B cell (primary cell): ENCODE measurements around the gene ATP8A1. TPM values are rescaled to one million over a fixed set of nuclear protein-coding genes. Genes with fewer than 3 reads are reported as not detected.

Experiments
- ATAC-seq: fragments of 200-7000 bp; cut with Tn5 transposase; one replicate; pipeline ENCODE4 v1.10.0; 2021; ENCODE audit warnings: low read depth, mild to moderate bottlenecking, moderate number of reproducible peaks, moderate library complexity
- CTCF ChIA-PET: fragments of 350-600 bp; sonication (Branson Sonifier 250); formaldehyde crosslinking; loops from one replicate; lab custom pipeline; 2021; ENCODE audit warnings: antibody characterized with exemption, inconsistent platforms; lab: Charles Lee
- POLR2A ChIA-PET: fragments of 350-600 bp; sonication (Branson Sonifier 250); formaldehyde crosslinking; loops from one replicate; lab custom pipeline; 2021; ENCODE audit warnings: antibody characterized with exemption; lab: Charles Lee
- DNase-seq: peaks from one replicate; pipeline ENCODE4 v3.0.0; 2013
- H2AFZ ChIP-seq: 2 replicates; pipeline ENCODE4 v1.6.1; 2012; ENCODE audit warnings: mild to moderate bottlenecking, low read depth, low read length; ENCODE audit not compliant: insufficient read depth, poor library complexity, severe bottlenecking
- H3K27ac ChIP-seq, 2 donors: 1 replicate in 1 of 2; 2 replicates in 1 of 2; pipeline ENCODE4 v1.5.1; 2012 to 2013; ENCODE audit warnings: low read length in 2 of 2, mild to moderate bottlenecking in 2 of 2, moderate library complexity in 1 of 2
- H3K27me3 ChIP-seq, 4 experiments: fragments of 200-600 bp in 1 of 4; sonication (generic) in 1 of 4; replicated peaks in 1 of 4; 1 replicate in 2 of 4; 2 replicates in 2 of 4; pipeline versions ENCODE4 v1.6.1 to v1.7.0; 2013 to 2016; ENCODE audit warnings: low read length in 3 of 4, mild to moderate bottlenecking in 2 of 4, mixed read lengths in 1 of 4, moderate library complexity in 1 of 4; ENCODE audit not compliant: insufficient read depth in 4 of 4, control insufficient read depth in 3 of 4; ENCODE audit errors: control extremely low read depth in 1 of 4
- H3K36me3 ChIP-seq, 2 experiments: replicated peaks in 1 of 2; 1 replicate in 1 of 2; 2 replicates in 1 of 2; pipeline versions ENCODE4 v1.6.1 to v1.7.1; 2013; ENCODE audit warnings: low read length in 1 of 2; ENCODE audit not compliant: insufficient read depth in 2 of 2, control insufficient read depth in 1 of 2; ENCODE audit errors: control extremely low read depth in 1 of 2, extremely low read depth in 1 of 2
- H3K4me1 ChIP-seq, 2 donors: fragments of 200-600 bp in 1 of 2; sonication (generic) in 1 of 2; 1 replicate in 1 of 2; 2 replicates in 1 of 2; pipeline versions ENCODE4 v1.5.1 to v1.6.1; 2013 to 2017; ENCODE audit warnings: low read length in 2 of 2; ENCODE audit not compliant: control insufficient read depth in 2 of 2, insufficient read depth in 2 of 2
- H3K4me2 ChIP-seq: replicated peaks from 2 replicates; pipeline ENCODE3; 2012; ENCODE audit warnings: mild to moderate bottlenecking, low read depth, low read length; ENCODE audit not compliant: poor library complexity, severe bottlenecking
- H3K4me3 ChIP-seq, 5 experiments: fragments of 200-600 bp in 1 of 5; sonication (generic) in 1 of 5; 1 replicate in 3 of 5; 2 replicates in 2 of 5; pipeline versions ENCODE4 v1.5.1 to v1.7.0; 2011 to 2016; ENCODE audit warnings: low read length in 4 of 5, mild to moderate bottlenecking in 4 of 5, low read depth in 2 of 5, control low read depth in 1 of 5, moderate library complexity in 1 of 5; ENCODE audit not compliant: insufficient read depth in 1 of 5; ENCODE audit errors: control extremely low read depth in 1 of 5, extremely low read depth in 1 of 5
- H3K79me2 ChIP-seq: fragments of 200-600 bp; sonication (generic); one replicate; pipeline ENCODE4 v1.6.0; 2016; ENCODE audit warnings: low read length; ENCODE audit not compliant: control insufficient read depth, insufficient read depth
- H3K9ac ChIP-seq: fragments of 200-600 bp; sonication (generic); 2 replicates; pipeline ENCODE4 v1.6.1; 2017; ENCODE audit warnings: mild to moderate bottlenecking, low read length, moderate library complexity
- H3K9me3 ChIP-seq, 3 donors: one replicate each; pipeline versions ENCODE4 v1.6.1 to v1.7.1; 2013; ENCODE audit warnings: low read length in 2 of 3; ENCODE audit not compliant: control insufficient read depth in 2 of 3, insufficient read depth in 1 of 3; ENCODE audit errors: control extremely low read depth in 1 of 3
- H4K20me1 ChIP-seq: 2 replicates; pipeline ENCODE4 v1.6.0; 2012; ENCODE audit warnings: mild to moderate bottlenecking, low read length; ENCODE audit not compliant: insufficient read depth, control insufficient read depth, poor library complexity, severe bottlenecking
- H3K27ac Mint-ChIP-seq: one replicate; pipeline ENCODE4 v1.8.0; 2021; ENCODE audit warnings: mixed read lengths
- H3K27me3 Mint-ChIP-seq: one replicate; pipeline ENCODE4 v1.8.0; 2021; ENCODE audit warnings: mixed read lengths
- H3K4me1 Mint-ChIP-seq: one replicate; pipeline ENCODE4 v1.8.0; 2021; ENCODE audit warnings: mixed read lengths
- H3K4me3 Mint-ChIP-seq: one replicate; pipeline ENCODE4 v1.8.0; 2021; ENCODE audit warnings: mixed read lengths
- H3K9me3 Mint-ChIP-seq: one replicate; pipeline ENCODE4 v1.8.0; 2022; ENCODE audit warnings: mixed read lengths; ENCODE audit not compliant: insufficient read depth
- CTCF ChIP-seq: fragments of 200-600 bp; IDR thresholded peaks from one replicate; pipeline ENCODE4 v1.8.0; 2022; ENCODE audit warnings: antibody characterized with exemption, mild to moderate bottlenecking
- EZH2 ChIP-seq: IDR thresholded peaks from 2 replicates; pipeline ENCODE4 v1.6.1; 2012; ENCODE audit warnings: borderline replicate concordance, low read depth, mild to moderate bottlenecking, moderate library complexity, low read length; ENCODE audit not compliant: insufficient read depth, poor library complexity, severe bottlenecking
- WGBS: methylation state at CpG from one replicate; pipeline ENCODE4 v1.1.5; 2013; ENCODE audit warnings: missing lambda C conversion rate; ENCODE audit not compliant: insufficient coverage; 5-methylcytosine and 5-hydroxymethylcytosine counted together
- intact Hi-C: fragments of 100-400 bp; cut with micrococcal nuclease; formaldehyde crosslinking; loops from one replicate; pipeline ENCODE4 v1.10.0; 2022
- polyA plus RNA-seq: library from polyadenylated mRNA; depleted of rRNA; stranded (reverse); fragments of >200 nt; gene quantifications from 2 replicates; pipeline ENCODE4 v1.2.3, GENCODE V29; 2012
- total RNA-seq, 2 donors: library from RNA; stranded (reverse); fragments of 120-200 nt in 1 of 2; gene quantifications; 1 replicate in 1 of 2; 2 replicates in 1 of 2; pipeline versions ENCODE4 v1.2.3 to v1.2.4, GENCODE V29; 2013 to 2022

ATP8A1 gene
- total and polyA plus RNA-seq, 2 donors (not counting 1 experiment from before 2014, with no cell fraction given), result 28.7 to 51.8 TPM

DNA sequence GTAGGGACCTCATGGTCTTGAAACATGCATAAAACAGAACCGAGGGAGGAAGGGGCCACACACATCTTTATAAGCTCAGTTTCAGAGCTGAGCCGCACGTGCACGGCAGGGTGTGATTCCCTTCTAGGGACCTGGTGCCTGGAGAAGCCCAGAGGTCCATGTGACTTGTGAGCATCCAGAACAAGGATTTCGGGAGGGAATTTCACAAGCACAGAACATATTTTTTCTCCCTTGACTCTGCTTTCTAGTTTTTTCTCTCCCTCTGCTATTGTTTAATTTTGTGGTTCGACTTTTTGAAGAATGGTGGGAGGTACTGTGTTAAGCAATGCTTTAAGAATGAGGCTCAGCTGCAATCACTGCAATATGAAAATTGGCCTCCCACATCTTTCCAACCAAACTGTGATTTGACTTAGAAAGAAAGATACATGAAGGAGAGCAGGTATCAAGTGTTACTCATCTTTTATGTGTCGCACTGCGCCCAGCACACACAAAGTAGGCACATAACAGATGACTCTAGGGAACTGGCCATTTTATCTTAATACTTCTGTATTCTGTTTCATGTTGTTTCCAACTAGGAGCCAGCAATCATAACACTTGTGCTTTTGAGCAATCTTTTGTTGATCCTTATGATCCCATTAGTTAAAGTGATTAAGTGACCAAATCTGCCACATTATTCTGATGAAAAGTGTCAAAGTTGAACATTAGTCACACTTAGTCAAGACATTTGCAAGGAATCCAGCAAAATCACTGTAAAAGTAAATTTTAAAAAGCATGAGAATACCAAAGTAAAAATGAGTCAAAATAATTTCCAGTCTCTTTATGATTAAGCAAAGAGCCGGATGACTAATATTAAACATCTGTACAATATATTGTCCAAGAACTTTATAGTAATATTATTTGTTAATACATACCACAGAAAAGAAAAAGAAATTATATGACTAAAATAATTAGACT is 173.2 kb downstream of the ATP8A1 start:
- intact Hi-C loops, result no loop called here
- no peak for TF ChIP-seq EZH2
- TF ChIP-seq CTCF, result no peak
- Mint-ChIP-seq H3K4me1 (no peaks in the 10 kb centered on the region), H3K27me3 (no peaks in the 10 kb centered on the region), H3K9me3 (no peaks in the 10 kb centered on the region), H3K4me3 (no peak overlapping the region), H3K27ac (no peak overlapping the region)
- Histone ChIP-seq H3K9ac (no peak overlapping the region), H2AFZ (no peak overlapping the region), H3K4me2 (no peak overlapping the region), H3K27ac (no peak overlapping the region), H3K4me1 (no peaks in the 10 kb centered on the region), H3K36me3 (peaks cover 10 to 26% of the 10 kb centered on the region in 2 experiments), H3K9me3 (peaks cover 0 to 1% (median 0%) of the 10 kb centered on the region in 3 donors), H3K79me2 (no peaks in the 10 kb centered on the region), H4K20me1 (no peaks in the 10 kb centered on the region), H3K27me3 (no peaks in the 10 kb centered on the region), H3K4me3 (no peak overlapping the region)
- POLR2A ChIA-PET, result no interaction called here
- 91% methylated on average over 4 of the region's 9 CpGs for WGBS
- DNase-seq, result no peak
- CTCF ChIA-PET, result interaction anchor here (0.7 kb wide), 1 partner anchor 203 kb away, joined by 4 read pairs; no protein-coding TSS in a partner anchor
- ATAC-seq, result no peak
